Thyroid gland (tissue), 4 donors: Measurements from ENCODE around the gene ZFHX3.

Experiments used
- POLR2A ChIP-seq, 2 donors: fragments of 450-650 bp; IDR thresholded peaks; one replicate each; pipeline ENCODE4 v1.6.1; 2017; ENCODE audit warnings: antibody characterized with exemption in 2 of 2, mild to moderate bottlenecking in 2 of 2, moderate library complexity in 1 of 2
- TF ChIP-seq, protein P1 (sequence below), 6 experiments: fragments of 200-600 bp in 3 of 6; fragments of 450-650 bp in 3 of 6; sonication (generic) in 3 of 6; IDR thresholded peaks; one replicate each; pipeline ENCODE4 v1.5.1; 2016 to 2019; ENCODE audit warnings: antibody characterized with exemption in 6 of 6, mild to moderate bottlenecking in 2 of 6, inconsistent platforms in 1 of 6, moderate library complexity in 1 of 6

DNA sequence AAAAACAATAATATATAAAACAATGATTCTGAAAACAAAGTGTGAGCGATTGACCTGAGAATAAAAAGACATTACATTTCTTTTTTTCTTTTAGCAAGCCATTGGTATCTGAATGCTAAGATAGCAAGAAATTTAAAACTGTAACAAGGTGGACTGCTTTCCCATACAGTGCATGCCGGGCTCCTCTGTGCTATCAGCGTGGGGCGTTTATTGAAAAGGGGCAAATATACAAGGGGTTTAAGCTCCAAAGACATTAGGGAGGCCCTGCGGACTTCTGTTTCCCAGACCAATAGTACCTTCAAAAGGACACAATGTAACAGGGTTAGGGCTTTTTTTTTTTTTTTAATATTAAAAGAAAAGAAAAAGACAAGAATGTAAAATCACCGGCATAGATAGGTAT, 261.3 kb downstream of the ZFHX3 start:
- TF ChIP-seq, protein P1, sequence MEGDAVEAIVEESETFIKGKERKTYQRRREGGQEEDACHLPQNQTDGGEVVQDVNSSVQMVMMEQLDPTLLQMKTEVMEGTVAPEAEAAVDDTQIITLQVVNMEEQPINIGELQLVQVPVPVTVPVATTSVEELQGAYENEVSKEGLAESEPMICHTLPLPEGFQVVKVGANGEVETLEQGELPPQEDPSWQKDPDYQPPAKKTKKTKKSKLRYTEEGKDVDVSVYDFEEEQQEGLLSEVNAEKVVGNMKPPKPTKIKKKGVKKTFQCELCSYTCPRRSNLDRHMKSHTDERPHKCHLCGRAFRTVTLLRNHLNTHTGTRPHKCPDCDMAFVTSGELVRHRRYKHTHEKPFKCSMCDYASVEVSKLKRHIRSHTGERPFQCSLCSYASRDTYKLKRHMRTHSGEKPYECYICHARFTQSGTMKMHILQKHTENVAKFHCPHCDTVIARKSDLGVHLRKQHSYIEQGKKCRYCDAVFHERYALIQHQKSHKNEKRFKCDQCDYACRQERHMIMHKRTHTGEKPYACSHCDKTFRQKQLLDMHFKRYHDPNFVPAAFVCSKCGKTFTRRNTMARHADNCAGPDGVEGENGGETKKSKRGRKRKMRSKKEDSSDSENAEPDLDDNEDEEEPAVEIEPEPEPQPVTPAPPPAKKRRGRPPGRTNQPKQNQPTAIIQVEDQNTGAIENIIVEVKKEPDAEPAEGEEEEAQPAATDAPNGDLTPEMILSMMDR (IDR thresholded peaks at IDR 0.05), result no peak
- TF ChIP-seq POLR2A (IDR thresholded peaks at IDR 0.05), result no peak
